ENCODE data around the gene MYBPC2. TPM values are rescaled to one million over a fixed set of nuclear protein-coding genes. Genes with fewer than 3 reads are reported as not detected.

MYBPC2 gene
- total RNA-seq, 2 donors from 2014 or later: not detected

- Histone ChIP-seq H3K9me3 (no peaks in the 10 kb centered on the region), H3K27me3 (no peaks in the 10 kb centered on the region), H3K4me3 (no peak overlapping the region), H3K36me3 (replicated peaks in 1 of 2; ENCODE audit: insufficient read depth in 1 of 2, low read depth in 2 of 2) (peaks cover 10 to 20% of the 10 kb centered on the region in 2 donors), H3K27ac (no peak overlapping the region), H3K4me1 (peaks cover 21% of the 10 kb centered on the region)
- TF ChIP-seq POLR2A (IDR thresholded peaks at IDR 0.05): no peak
- no peak for TF ChIP-seq CTCF (IDR thresholded peaks at IDR 0.05)
- intact Hi-C loops (cut with DNase I): no loop called here
- DNase-seq: no peak
- 88 to 93% methylated on average over 13 to 17 of the region's 17 CpGs for WGBS, 2 donors
- no peak for ATAC-seq
These were observed 45.2 kb downstream of the MYBPC2 start for GRCh38 chr19:50477751-50478515.

- H3K36me3 ChIP-seq (replicated peaks in 1 of 2; ENCODE audit: insufficient read depth in 1 of 2, low read depth in 2 of 2): peaks cover 10 to 23% of the 10 kb centered on the region in 2 donors
- 90 to 98% methylated on average over 10 to 19 of the region's 19 CpGs for WGBS, 2 donors
- TF ChIP-seq POLR2A (IDR thresholded peaks at IDR 0.05) (no peak), CTCF (IDR thresholded peaks at IDR 0.05) (no peak)
- DNase-seq (no peak), ATAC-seq (no peak)
- H3K27me3 ChIP-seq: no peaks in the 10 kb centered on the region
- H3K4me1 ChIP-seq: peaks cover 21% of the 10 kb centered on the region
- no peak overlapping the region for H3K4me3 ChIP-seq
- no peak overlapping the region for H3K27ac ChIP-seq
- intact Hi-C loops (cut with DNase I): no loop called here
- H3K9me3 ChIP-seq: no peaks in the 10 kb centered on the region
These were observed 46.4 kb downstream of the MYBPC2 start for GRCh38 chr19:50478901-50479715.

- no peak overlapping the region for H3K4me3 ChIP-seq
- H3K27me3 ChIP-seq: no peaks in the 10 kb centered on the region
- H3K4me1 ChIP-seq: peaks cover 21% of the 10 kb centered on the region
- DNase-seq (no peak), ATAC-seq (no peak)
- H3K9me3 ChIP-seq: no peaks in the 10 kb centered on the region
- H3K36me3 ChIP-seq (replicated peaks in 1 of 2; ENCODE audit: insufficient read depth in 1 of 2, low read depth in 2 of 2): peaks cover 10 to 23% of the 10 kb centered on the region in 2 donors
- intact Hi-C loops (cut with DNase I): no loop called here
- WGBS, 2 donors: 89 to 95% methylated on average over 6 to 15 of the region's 16 CpGs
- no peak overlapping the region for H3K27ac ChIP-seq
- no peak for TF ChIP-seq POLR2A (IDR thresholded peaks at IDR 0.05)
- no peak for TF ChIP-seq CTCF (IDR thresholded peaks at IDR 0.05)
These were observed 47.1 kb downstream of the MYBPC2 start for GRCh38 chr19:50479761-50480251.

- Histone ChIP-seq H3K4me1 (peaks cover 21% of the 10 kb centered on the region), H3K4me3 (no peak overlapping the region), H3K27ac (no peak overlapping the region), H3K36me3 (replicated peaks in 1 of 2; ENCODE audit: insufficient read depth in 1 of 2, low read depth in 2 of 2) (peaks cover 10 to 23% of the 10 kb centered on the region in 2 donors), H3K9me3 (no peaks in the 10 kb centered on the region), H3K27me3 (no peaks in the 10 kb centered on the region)
- DNase-seq: no peak
- intact Hi-C loops (cut with DNase I): no loop called here
- no peak for ATAC-seq
- TF ChIP-seq CTCF (IDR thresholded peaks at IDR 0.05) (no peak), POLR2A (IDR thresholded peaks at IDR 0.05) (no peak)
- 87 to 94% methylated on average over 10 to 19 of the region's 37 CpGs for WGBS, 2 donors
These were observed 47.8 kb downstream of the MYBPC2 start for GRCh38 chr19:50480281-50481111.
